ENCODE data around the gene HBE1. TPM values are rescaled to one million over a fixed set of nuclear protein-coding genes. Genes with fewer than 3 reads are reported as not detected.

The HBE1 gene
- polyA plus RNA-seq, 1 donor, result 5.6 TPM

DNA sequence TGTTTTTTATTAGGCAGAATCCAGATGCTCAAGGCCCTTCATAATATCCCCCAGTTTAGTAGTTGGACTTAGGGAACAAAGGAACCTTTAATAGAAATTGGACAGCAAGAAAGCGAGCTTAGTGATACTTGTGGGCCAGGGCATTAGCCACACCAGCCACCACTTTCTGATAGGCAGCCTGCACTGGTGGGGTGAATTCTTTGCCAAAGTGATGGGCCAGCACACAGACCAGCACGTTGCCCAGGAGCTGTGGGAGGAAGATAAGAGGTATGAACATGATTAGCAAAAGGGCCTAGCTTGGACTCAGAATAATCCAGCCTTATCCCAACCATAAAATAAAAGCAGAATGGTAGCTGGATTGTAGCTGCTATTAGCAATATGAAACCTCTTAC is 44.3 kb downstream of the HBE1 start:
- Histone ChIP-seq H3K4me3 (ENCODE audit: low read length) (no peak overlapping the region), H3K4me1 (ENCODE audit: control insufficient read depth, insufficient read depth, low read length) (no peaks in the 10 kb centered on the region), H3K27me3 (ENCODE audit: control insufficient read depth, insufficient read depth, low read length) (no peaks in the 10 kb centered on the region), H3K9me3 (ENCODE audit: control insufficient read depth, low read depth, low read length) (no peaks in the 10 kb centered on the region), H3K36me3 (ENCODE audit: control insufficient read depth, insufficient read depth, low read length) (no peaks in the 10 kb centered on the region), H3K27ac (ENCODE audit: low read length) (no peak overlapping the region)
- DNase-seq, result no peak
- WGBS (ENCODE audit: insufficient coverage, low lambda C conversion rate), result no CpG with 5 or more reads among the region's 2 CpGs

DNA sequence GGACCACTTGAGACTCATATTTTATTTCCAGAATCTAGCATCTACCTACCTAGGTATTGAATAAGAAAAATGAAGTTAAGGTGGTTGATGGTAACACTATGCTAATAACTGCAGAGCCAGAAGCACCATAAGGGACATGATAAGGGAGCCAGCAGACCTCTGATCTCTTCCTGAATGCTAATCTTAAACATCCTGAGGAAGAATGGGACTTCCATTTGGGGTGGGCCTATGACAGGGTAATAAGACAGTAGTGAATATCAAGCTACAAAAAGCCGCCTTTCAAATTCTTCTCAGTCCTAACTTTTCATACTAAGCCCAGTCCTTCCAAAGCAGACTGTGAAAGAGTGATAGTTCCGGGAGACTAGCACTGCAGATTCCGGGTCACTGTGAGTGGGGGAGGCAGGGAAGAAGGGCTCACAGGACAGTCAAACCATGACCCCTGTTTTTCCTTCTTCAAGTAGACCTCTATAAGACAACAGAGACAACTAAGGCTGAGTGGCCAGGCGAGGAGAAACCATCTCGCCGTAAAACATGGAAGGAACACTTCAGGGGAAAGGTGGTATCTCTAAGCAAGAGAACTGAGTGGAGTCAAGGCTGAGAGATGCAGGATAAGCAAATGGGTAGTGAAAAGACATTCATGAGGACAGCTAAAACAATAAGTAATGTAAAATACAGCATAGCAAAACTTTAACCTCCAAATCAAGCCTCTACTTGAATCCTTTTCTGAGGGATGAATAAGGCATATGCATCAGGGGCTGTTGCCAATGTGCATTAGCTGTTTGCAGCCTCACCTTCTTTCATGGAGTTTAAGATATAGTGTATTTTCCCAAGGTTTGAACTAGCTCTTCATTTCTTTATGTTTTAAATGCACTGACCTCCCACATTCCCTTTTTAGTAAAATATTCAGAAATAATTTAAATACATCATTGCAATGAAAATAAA is 44.9 kb downstream of the HBE1 start:
- WGBS (ENCODE audit: insufficient coverage, low lambda C conversion rate), result no CpG with 5 or more reads among the region's 6 CpGs
- H3K27ac ChIP-seq (ENCODE audit: low read length), result no peak overlapping the region
- H3K4me3 ChIP-seq (ENCODE audit: low read length), result no peak overlapping the region
- no peaks in the 10 kb centered on the region for H3K9me3 ChIP-seq (ENCODE audit: control insufficient read depth, low read depth, low read length)
- no peaks in the 10 kb centered on the region for H3K36me3 ChIP-seq (ENCODE audit: control insufficient read depth, insufficient read depth, low read length)
- no peak for DNase-seq
- no peaks in the 10 kb centered on the region for H3K4me1 ChIP-seq (ENCODE audit: control insufficient read depth, insufficient read depth, low read length)
- no peaks in the 10 kb centered on the region for H3K27me3 ChIP-seq (ENCODE audit: control insufficient read depth, insufficient read depth, low read length)

DNA sequence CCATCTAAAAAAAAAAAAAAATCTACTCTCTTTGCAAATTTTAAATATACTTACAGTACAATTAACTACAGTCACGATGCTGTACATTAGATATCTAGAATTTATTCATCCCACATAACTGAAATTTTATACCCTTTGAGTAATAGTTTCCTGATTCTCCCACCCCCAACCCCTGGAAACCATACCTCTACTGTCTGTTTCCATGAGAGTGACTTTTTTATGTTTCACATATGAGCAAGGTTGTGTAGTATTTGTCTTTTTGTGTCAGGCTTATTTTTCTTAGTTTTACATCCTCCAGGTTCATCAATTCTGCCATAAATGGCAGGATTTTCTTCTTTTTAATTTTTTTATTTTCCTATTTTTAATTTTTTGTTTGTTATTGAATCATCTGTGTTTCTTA is 46.1 kb downstream of the HBE1 start:
- no peaks in the 10 kb centered on the region for H3K36me3 ChIP-seq (ENCODE audit: control insufficient read depth, insufficient read depth, low read length)
- H3K9me3 ChIP-seq (ENCODE audit: control insufficient read depth, low read depth, low read length), result no peaks in the 10 kb centered on the region
- no peak overlapping the region for H3K4me3 ChIP-seq (ENCODE audit: low read length)
- no peaks in the 10 kb centered on the region for H3K4me1 ChIP-seq (ENCODE audit: control insufficient read depth, insufficient read depth, low read length)
- no peak overlapping the region for H3K27ac ChIP-seq (ENCODE audit: low read length)
- no peaks in the 10 kb centered on the region for H3K27me3 ChIP-seq (ENCODE audit: control insufficient read depth, insufficient read depth, low read length)
- WGBS (ENCODE audit: insufficient coverage, low lambda C conversion rate), result 83% methylated on average over 1 of the region's 1 CpG
- no peak for DNase-seq

- Histone ChIP-seq H3K4me1 (ENCODE audit: control insufficient read depth, insufficient read depth, low read length) (no peaks in the 10 kb centered on the region), H3K27me3 (ENCODE audit: control insufficient read depth, insufficient read depth, low read length) (no peaks in the 10 kb centered on the region), H3K27ac (ENCODE audit: low read length) (no peak overlapping the region), H3K4me3 (ENCODE audit: low read length) (no peak overlapping the region), H3K36me3 (ENCODE audit: control insufficient read depth, insufficient read depth, low read length) (no peaks in the 10 kb centered on the region), H3K9me3 (ENCODE audit: control insufficient read depth, low read depth, low read length) (no peaks in the 10 kb centered on the region)
- DNase-seq, result no peak
- WGBS (ENCODE audit: insufficient coverage, low lambda C conversion rate), result no CpG with 5 or more reads among the region's 6 CpGs
These were observed 46.6 kb downstream of the HBE1 start for GRCh38 chr11:5223146-5223545.

Other genes with a start within 250 kb of the HBE1 start
- not detected for gene OR52J3, start 223.4 kb downstream of the HBE1 start, polyA plus RNA-seq
- gene OR52E2, start 210.3 kb downstream of the HBE1 start, polyA plus RNA-seq, result not detected
- not detected for gene OR52E1, start 200.4 kb downstream of the HBE1 start, polyA plus RNA-seq
- not detected for gene OR52A5, start 131.6 kb downstream of the HBE1 start, polyA plus RNA-seq
- not detected for gene OR52A1, start 115.2 kb downstream of the HBE1 start, polyA plus RNA-seq
- gene OR51V1, start 69.3 kb downstream of the HBE1 start, polyA plus RNA-seq, result not detected
- gene HBB, start 42.9 kb downstream of the HBE1 start, polyA plus RNA-seq, result 175 TPM
- gene HBD, start 35.5 kb downstream of the HBE1 start, polyA plus RNA-seq, result 0.09 TPM
- gene HBG1, start 20.1 kb downstream of the HBE1 start, polyA plus RNA-seq, result 9.7 TPM
- 2,367 TPM for gene HBG2, start 15.2 kb downstream of the HBE1 start, polyA plus RNA-seq
- gene OR51B4, start 32.0 kb upstream of the HBE1 start, polyA plus RNA-seq, result 0.07 TPM
- gene OR51B2, start 54.4 kb upstream of the HBE1 start, polyA plus RNA-seq, result not detected
- gene OR51B5, start 73.6 kb upstream of the HBE1 start, polyA plus RNA-seq, result 0.30 TPM
- not detected for gene OR51B6, start 81.6 kb upstream of the HBE1 start, polyA plus RNA-seq
- not detected for gene OR51M1, start 113.9 kb upstream of the HBE1 start, polyA plus RNA-seq
- not detected for gene OR51Q1, start 152.2 kb upstream of the HBE1 start, polyA plus RNA-seq
- not detected for gene OR51I1, start 171.6 kb upstream of the HBE1 start, polyA plus RNA-seq
- not detected for gene OR51I2, start 179.4 kb upstream of the HBE1 start, polyA plus RNA-seq
- not detected for gene OR52D1, start 218.7 kb upstream of the HBE1 start, polyA plus RNA-seq
- not detected for gene UBQLN3, start 240.0 kb upstream of the HBE1 start, polyA plus RNA-seq
- gene UBQLNL, start 246.8 kb upstream of the HBE1 start, polyA plus RNA-seq, result 0.70 TPM